GM12878 (cell line): ENCODE data around the gene GPR61. TPM values are rescaled to one million over a fixed set of nuclear protein-coding genes. Genes with fewer than 3 reads are reported as not detected.

Experiments used
- ATAC-seq: fragments of 200-7000 bp; cut with Tn5 transposase; 3 replicates; pipeline ENCODE4 v1.9.1; 2020; ENCODE audit warnings: mild to moderate bottlenecking, moderate library complexity
- BruUV-seq: library from RNA; stranded (reverse); fragments of 400-500 nt; replicated peaks from 2 replicates; lab custom pipeline; 2021; lab: Mats Ljungman, UMichigan
- CTCF ChIA-PET: fragments of 300-600 bp; sonication (Branson Sonifier 250); formaldehyde crosslinking; extraction: SDS; loops from one replicate; lab custom pipeline; 2021; ENCODE audit warnings: inconsistent platforms; lab: Yijun Ruan, JAX
- POLR2A ChIA-PET: fragments of 350-600 bp; formaldehyde crosslinking; extraction: SDS; loops from one replicate; lab custom pipeline; 2021; ENCODE audit warnings: inconsistent platforms; lab: Charles Lee
- RAD21 ChIA-PET: fragments of 300-600 bp; sonication (Branson Sonifier 250); formaldehyde crosslinking; loops from one replicate; lab custom pipeline; 2023; ENCODE audit warnings: antibody characterized with exemption; ENCODE audit not compliant: unreplicated experiment; lab: Charles Lee
- SMC1A ChIA-PET: fragments of 300-600 bp; sonication (Branson Sonifier 250); formaldehyde crosslinking; loops from one replicate; lab custom pipeline; 2023; ENCODE audit not compliant: unreplicated experiment, uncharacterized antibody; lab: Charles Lee
- DNase-seq: peaks from one replicate; pipeline ENCODE4 v3.0.0-alpha.2; 2011; ENCODE audit warnings: low read depth, low spot score
- FAIRE-seq: peaks from 3 replicates; lab custom pipeline; 2011; peaks lifted over from hg19 to GRCh38; lab: Jason Lieb, UNC
- H2AFZ ChIP-seq: 2 replicates; pipeline ENCODE4 v1.6.0; 2011; ENCODE audit warnings: low read depth, low read length, control low read depth; ENCODE audit not compliant: control insufficient read depth
- H3K27ac ChIP-seq: 2 replicates; pipeline ENCODE4 v1.5.1; 2011; ENCODE audit warnings: control low read depth; ENCODE audit not compliant: control insufficient read depth, insufficient read depth
- H3K27me3 ChIP-seq, 2 experiments: replicated peaks in 1 of 2; 2 replicates each; pipeline versions ENCODE4 v1.6.0 to v1.6.1; 2011; ENCODE audit warnings: low read length in 1 of 2; ENCODE audit not compliant: control insufficient read depth in 2 of 2, insufficient read depth in 2 of 2
- H3K36me3 ChIP-seq, 2 experiments: 2 replicates each; pipeline ENCODE4 v1.5.1; 2011; ENCODE audit warnings: low read length in 1 of 2; ENCODE audit not compliant: control insufficient read depth in 2 of 2, insufficient read depth in 2 of 2
- H3K4me1 ChIP-seq: 2 replicates; pipeline ENCODE4 v1.6.1; 2011; ENCODE audit warnings: mild to moderate bottlenecking, low read length, moderate library complexity, mixed read lengths; ENCODE audit not compliant: control insufficient read depth, insufficient read depth
- H3K4me2 ChIP-seq: 2 replicates; pipeline ENCODE4 v1.6.0; 2011; ENCODE audit warnings: control low read depth; ENCODE audit not compliant: control insufficient read depth, insufficient read depth
- H3K4me3 ChIP-seq: fragments of 200-600 bp; sonication (generic); 2 replicates; pipeline ENCODE4 v1.5.1; 2016
- H3K79me2 ChIP-seq: 2 replicates; pipeline ENCODE4 v1.6.0; 2011; ENCODE audit warnings: low read length; ENCODE audit not compliant: control insufficient read depth, insufficient read depth
- H3K9ac ChIP-seq: 2 replicates; pipeline ENCODE4 v1.8.0; 2011; ENCODE audit warnings: low read length, control low read depth, mixed read lengths; ENCODE audit not compliant: control insufficient read depth, insufficient read depth
- H3K9me3 ChIP-seq: replicated peaks from 3 replicates; pipeline ENCODE4 v1.5.1; 2011; ENCODE audit warnings: mild to moderate bottlenecking, low read length; ENCODE audit not compliant: control insufficient read depth, insufficient read depth
- H4K20me1 ChIP-seq: 2 replicates; pipeline ENCODE4 v1.6.0; 2011; ENCODE audit not compliant: control insufficient read depth, insufficient read depth
- ASH2L ChIP-seq: fragments of 300-600, 200-600 bp; sonication (generic); IDR thresholded peaks from 2 replicates; pipeline ENCODE4 v1.6.1; 2017; ENCODE audit warnings: low read depth, mild to moderate bottlenecking, borderline replicate concordance
- CEBPB ChIP-seq, 2 experiments: fragments of 150-350 bp in 1 of 2; IDR thresholded peaks; 2 replicates each; pipeline ENCODE4 v1.6.1; 2012 to 2014; ENCODE audit warnings: low read depth in 2 of 2, low read length in 2 of 2, borderline replicate concordance in 1 of 2, inconsistent platforms in 1 of 2
- CREM ChIP-seq: IDR thresholded peaks from 2 replicates; pipeline ENCODE4 v1.6.1; 2014; ENCODE audit warnings: antibody characterized with exemption, low read depth
- ELK1 ChIP-seq: IDR thresholded peaks from 2 replicates; pipeline ENCODE4 v1.6.1; 2012; ENCODE audit warnings: low read depth, low read length, improper control_type of control experiment
- FOXK2 ChIP-seq: fragments of 450-650 bp; IDR thresholded peaks from 2 replicates; pipeline ENCODE4 v1.6.1; 2017; ENCODE audit warnings: mild to moderate bottlenecking, moderate library complexity
- HDAC2 ChIP-seq: fragments of 200-600 bp; sonication (generic); IDR thresholded peaks from 2 replicates; pipeline ENCODE4 v1.6.1; 2017
- HDAC6 ChIP-seq: fragments of 200-600 bp; sonication (generic); IDR thresholded peaks from one replicate; pipeline ENCODE4 v1.8.0; 2017; ENCODE audit warnings: antibody characterized with exemption; ENCODE audit not compliant: unreplicated experiment
- HDGF ChIP-seq: fragments of 450-650 bp; IDR thresholded peaks from 2 replicates; pipeline ENCODE4 v1.6.1; 2016; ENCODE audit warnings: antibody characterized with exemption
- JUNB ChIP-seq: IDR thresholded peaks from 2 replicates; pipeline ENCODE4 v1.6.1; 2016; ENCODE audit warnings: antibody characterized with exemption, mild to moderate bottlenecking
- LARP7 ChIP-seq: fragments of 450-650 bp; IDR thresholded peaks from 2 replicates; pipeline ENCODE4 v1.6.1; 2017; ENCODE audit warnings: mild to moderate bottlenecking
- MEF2B ChIP-seq: fragments of 450-650 bp; IDR thresholded peaks from 2 replicates; pipeline ENCODE4 v1.6.1; 2018; ENCODE audit warnings: mild to moderate bottlenecking, moderate library complexity; ENCODE audit not compliant: partially characterized antibody, poor library complexity, severe bottlenecking
- MTA3 ChIP-seq: IDR thresholded peaks from 2 replicates; pipeline ENCODE4 v1.6.1; 2012; ENCODE audit warnings: low read length, inconsistent platforms, borderline replicate concordance
- NFXL1 ChIP-seq: fragments of 450-650 bp; IDR thresholded peaks from 2 replicates; pipeline ENCODE4 v1.6.1; 2017; ENCODE audit warnings: antibody characterized with exemption, mild to moderate bottlenecking, borderline replicate concordance
- PAX5 ChIP-seq: IDR thresholded peaks from 2 replicates; pipeline ENCODE4 v1.6.1; 2011; ENCODE audit warnings: low read depth, low read length, borderline replicate concordance
- RUNX3 ChIP-seq: IDR thresholded peaks from 2 replicates; pipeline ENCODE4 v1.6.1; 2012; ENCODE audit warnings: low read length, inconsistent platforms
- TBL1XR1 ChIP-seq: IDR thresholded peaks from 2 replicates; pipeline ENCODE4 v1.6.1; 2012; ENCODE audit warnings: low read depth, low read length, improper control_type of control experiment
- TCF7 ChIP-seq: IDR thresholded peaks from 2 replicates; pipeline ENCODE4 v1.6.1; 2014; ENCODE audit warnings: antibody characterized with exemption, borderline replicate concordance
- YBX1 ChIP-seq: fragments of 450-650 bp; IDR thresholded peaks from 2 replicates; pipeline ENCODE4 v1.6.1; 2016; ENCODE audit warnings: antibody characterized with exemption
- ZBTB40 ChIP-seq: fragments of 450-650 bp; IDR thresholded peaks from 2 replicates; pipeline ENCODE4 v1.6.1; 2016; ENCODE audit warnings: mild to moderate bottlenecking, moderate library complexity, borderline replicate concordance
- ZSCAN29 ChIP-seq: fragments of 450-650 bp; IDR thresholded peaks from 2 replicates; pipeline ENCODE4 v1.6.1; 2017; ENCODE audit warnings: mild to moderate bottlenecking, moderate library complexity
- ZZZ3 ChIP-seq: IDR thresholded peaks from 2 replicates; pipeline ENCODE4 v1.6.1; 2011; ENCODE audit warnings: low read depth; ENCODE audit not compliant: control insufficient read depth, insufficient read length
- WGBS: methylation state at CpG from one replicate; pipeline ENCODE4 v1.1.6; 2016; ENCODE audit warnings: low lambda C conversion rate; ENCODE audit not compliant: insufficient replicate concordance, insufficient coverage; ENCODE audit errors: missing lambda C conversion rate; 5-methylcytosine and 5-hydroxymethylcytosine counted together
- in situ Hi-C: fragments of 300-500 bp; cut with MboI; formaldehyde crosslinking; loops from 9 replicates; pipeline ENCODE4 v1.14.3; 2018; ENCODE audit warnings: mixed read lengths
- intact Hi-C: fragments of 100-400 bp; cut with micrococcal nuclease; formaldehyde crosslinking; loops from one replicate; pipeline ENCODE4 v1.14.2; 2022; ENCODE audit not compliant: unreplicated experiment
- polyA plus RNA-seq, 11 experiments: library from polyadenylated mRNA; depleted of rRNA in 4 of 11; unstranded in 6 of 11; stranded (reverse) in 5 of 11; fragments of >200 nt; fragmentation: Nextera tagmentation in 4 of 11; fragmentation: Illumina TruSeq in 1 of 11; extraction: Ambion mirVana in 4 of 11; extraction: Trizol in 1 of 11; gene quantifications; 1 replicate in 1 of 11; 2 replicates in 10 of 11; pipeline versions ENCODE4 v1.2.1 to v1.2.3, GENCODE V29; 2011 to 2016; ENCODE audit warnings: inconsistent platforms in 2 of 11, missing spikeins in 2 of 11, low read depth in 1 of 11
- total RNA-seq, 4 experiments: library from RNA; depleted of rRNA in 3 of 4; stranded (reverse); fragments of >200 nt in 3 of 4; fragmentation: Illumina TruSeq in 1 of 4; extraction: Trizol in 1 of 4; gene quantifications; 2 replicates each; pipeline versions ENCODE4 v1.2.1 to v1.2.3, GENCODE V29; 2013 to 2021

GPR61 gene
- total and polyA plus RNA-seq, 10 of the 15 experiments (the other 5 are each of a cell fraction or from before 2014, with no cell fraction given): 0.19 to 1.1 (median 0.35) TPM; not detected in 2

- H3K4me2 ChIP-seq: peak overlapping the region; percentile 62
- no peak overlapping the region for H3K4me3 ChIP-seq
- no peak overlapping the region for H3K9ac ChIP-seq
- BruUV-seq: no TSS peak
- no peaks in the 10 kb centered on the region for H4K20me1 ChIP-seq
- ATAC-seq (peak; percentile 87), DNase-seq (no peak), FAIRE-seq (peak; percentile 49)
- ChIA-PET SMC1A (interaction anchor here (1.5 to 12.8 kb wide), 4 partner anchors 18 to 250 kb away, joined by 5 to 431 read pairs (median 130); partner anchors contain the start of genes AMIGO1, ATXN7L2 and CYB561D1), POLR2A (interaction anchor here (0.7 to 2.0 kb wide), 10 partner anchors 12 to 43 kb away, joined by 3 to 10 read pairs (median 4); partner anchors contain the start of genes ATXN7L2, CYB561D1 and GNAI3), RAD21 (interaction anchor here (1.0 to 10.3 kb wide), 4 partner anchors 21 to 44 kb away, joined by 4 to 422 read pairs (median 27); partner anchors contain the start of genes ATXN7L2, CYB561D1 and GNAI3), CTCF (interaction anchor here (0.8 to 21.3 kb wide), 8 partner anchors 12 to 249 kb away, joined by 3 to 1280 read pairs (median 5); partner anchors contain the start of genes AMIGO1 and CYB561D1)
- H3K27me3 ChIP-seq: peaks cover 0 to 2% of the 10 kb centered on the region in 2 experiments; a peak in 1 of 4 replicates
- no peaks in the 10 kb centered on the region for H3K9me3 ChIP-seq
- intact Hi-C loops: no loop called here
- WGBS: 35% methylated on average over 14 of the region's 14 CpGs
- peaks cover 19% of the 10 kb centered on the region for H3K4me1 ChIP-seq
- H3K36me3 ChIP-seq: no peaks in the 10 kb centered on the region
- H2AFZ ChIP-seq: peak overlapping the region; percentile 40
- H3K79me2 ChIP-seq: no peaks in the 10 kb centered on the region
- in situ Hi-C loops: no loop called here
- H3K27ac ChIP-seq: peak overlapping the region; percentile 28; the same call in 1 of the 2 replicates
- TF ChIP-seq TCF7 (no peak), CREM (peak; percentile 60; the same call in 1 of the 2 replicates), RUNX3 (peak; percentile 51; the same call in 1 of the 2 replicates), TBL1XR1 (0 out of 2 replicates have a peak, but pooled peaks have one; percentile 13), FOXK2 (no peak), HDGF (no peak), ELK1 (no peak), YBX1 (no peak), JUNB (peak; percentile 11), MTA3 (no peak), HDAC2 (no peak), PAX5 (peak; percentile 89; the same call in 1 of the 2 replicates), NFXL1 (no peak), ASH2L (no peak), LARP7 (no peak), MEF2B (peak; percentile 68), ZBTB40 (no peak), HDAC6 (no peak), ZSCAN29 (no peak), ZZZ3 (no peak), CEBPB (IDR thresholded peaks at IDR 0.05; ENCODE audit: borderline replicate concordance in 1 of 2, low read depth in 2 of 2, low read length in 2 of 2) (no peak)
These were observed 12.4 kb upstream of the GPR61 start for GRCh38 chr1:109527098-109527811.
